Measurements from ENCODE around the gene IGF1R. TPM values are rescaled to one million over a fixed set of nuclear protein-coding genes. Genes with fewer than 3 reads are reported as not detected.

Gene IGF1R
- total RNA-seq, 1 experiment from 2014 or later = 125 TPM

DNA sequence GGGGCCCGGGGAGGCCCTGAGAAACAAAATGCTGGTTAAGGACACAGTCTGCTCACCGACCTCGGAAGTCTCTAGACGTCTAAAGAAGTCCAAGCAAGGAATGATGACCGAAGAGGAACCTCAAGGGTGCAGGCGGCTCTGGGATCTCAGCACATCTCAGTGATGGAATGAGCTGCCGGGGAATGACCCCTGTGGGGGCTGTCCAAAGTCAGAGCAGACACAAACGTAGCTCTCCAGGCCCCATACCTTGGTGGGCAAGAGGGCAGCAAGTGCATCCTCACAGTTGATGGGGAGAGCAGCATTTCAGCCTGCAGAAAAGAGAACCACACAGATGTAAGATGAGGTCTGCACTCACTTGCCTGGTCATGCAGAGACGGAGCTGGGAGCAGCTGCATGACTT lies 129.1 kb downstream of the IGF1R start:
- TF ChIP-seq ZNF396 (CRISPR knock-in tag; IDR thresholded peaks at IDR 0.05; ENCODE audit: borderline replicate concordance) = no peak
- TF ChIP-seq, protein P1, sequence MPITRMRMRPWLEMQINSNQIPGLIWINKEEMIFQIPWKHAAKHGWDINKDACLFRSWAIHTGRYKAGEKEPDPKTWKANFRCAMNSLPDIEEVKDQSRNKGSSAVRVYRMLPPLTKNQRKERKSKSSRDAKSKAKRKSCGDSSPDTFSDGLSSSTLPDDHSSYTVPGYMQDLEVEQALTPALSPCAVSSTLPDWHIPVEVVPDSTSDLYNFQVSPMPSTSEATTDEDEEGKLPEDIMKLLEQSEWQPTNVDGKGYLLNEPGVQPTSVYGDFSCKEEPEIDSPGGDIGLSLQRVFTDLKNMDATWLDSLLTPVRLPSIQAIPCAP (CRISPR knock-in tag; IDR thresholded peaks at IDR 0.05) = no peak
- no peak for TF ChIP-seq ZNF219 (CRISPR knock-in tag; IDR thresholded peaks at IDR 0.05; ENCODE audit: borderline replicate concordance)
- TF ChIP-seq, protein P2, sequence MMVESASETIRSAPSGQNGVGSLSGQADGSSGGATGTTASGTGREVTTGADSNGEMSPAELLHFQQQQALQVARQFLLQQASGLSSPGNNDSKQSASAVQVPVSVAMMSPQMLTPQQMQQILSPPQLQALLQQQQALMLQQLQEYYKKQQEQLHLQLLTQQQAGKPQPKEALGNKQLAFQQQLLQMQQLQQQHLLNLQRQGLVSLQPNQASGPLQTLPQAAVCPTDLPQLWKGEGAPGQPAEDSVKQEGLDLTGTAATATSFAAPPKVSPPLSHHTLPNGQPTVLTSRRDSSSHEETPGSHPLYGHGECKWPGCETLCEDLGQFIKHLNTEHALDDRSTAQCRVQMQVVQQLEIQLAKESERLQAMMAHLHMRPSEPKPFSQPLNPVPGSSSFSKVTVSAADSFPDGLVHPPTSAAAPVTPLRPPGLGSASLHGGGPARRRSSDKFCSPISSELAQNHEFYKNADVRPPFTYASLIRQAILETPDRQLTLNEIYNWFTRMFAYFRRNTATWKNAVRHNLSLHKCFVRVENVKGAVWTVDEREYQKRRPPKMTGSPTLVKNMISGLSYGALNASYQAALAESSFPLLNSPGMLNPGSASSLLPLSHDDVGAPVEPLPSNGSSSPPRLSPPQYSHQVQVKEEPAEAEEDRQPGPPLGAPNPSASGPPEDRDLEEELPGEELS (CRISPR knock-in tag; IDR thresholded peaks at IDR 0.05) = no peak
- TF ChIP-seq, protein P3, sequence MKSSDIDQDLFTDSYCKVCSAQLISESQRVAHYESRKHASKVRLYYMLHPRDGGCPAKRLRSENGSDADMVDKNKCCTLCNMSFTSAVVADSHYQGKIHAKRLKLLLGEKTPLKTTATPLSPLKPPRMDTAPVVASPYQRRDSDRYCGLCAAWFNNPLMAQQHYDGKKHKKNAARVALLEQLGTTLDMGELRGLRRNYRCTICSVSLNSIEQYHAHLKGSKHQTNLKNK (CRISPR knock-in tag; IDR thresholded peaks at IDR 0.05) = no peak
- TF ChIP-seq RELA (CRISPR knock-in tag; IDR thresholded peaks at IDR 0.05; ENCODE audit: borderline replicate concordance) = no peak
- no peak for TF ChIP-seq OVOL2 (CRISPR knock-in tag; IDR thresholded peaks at IDR 0.05; ENCODE audit: borderline replicate concordance)
- TF ChIP-seq, protein P4, sequence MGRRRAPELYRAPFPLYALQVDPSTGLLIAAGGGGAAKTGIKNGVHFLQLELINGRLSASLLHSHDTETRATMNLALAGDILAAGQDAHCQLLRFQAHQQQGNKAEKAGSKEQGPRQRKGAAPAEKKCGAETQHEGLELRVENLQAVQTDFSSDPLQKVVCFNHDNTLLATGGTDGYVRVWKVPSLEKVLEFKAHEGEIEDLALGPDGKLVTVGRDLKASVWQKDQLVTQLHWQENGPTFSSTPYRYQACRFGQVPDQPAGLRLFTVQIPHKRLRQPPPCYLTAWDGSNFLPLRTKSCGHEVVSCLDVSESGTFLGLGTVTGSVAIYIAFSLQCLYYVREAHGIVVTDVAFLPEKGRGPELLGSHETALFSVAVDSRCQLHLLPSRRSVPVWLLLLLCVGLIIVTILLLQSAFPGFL (CRISPR knock-in tag; IDR thresholded peaks at IDR 0.05; ENCODE audit: borderline replicate concordance) = no peak
- TF ChIP-seq, protein P5, sequence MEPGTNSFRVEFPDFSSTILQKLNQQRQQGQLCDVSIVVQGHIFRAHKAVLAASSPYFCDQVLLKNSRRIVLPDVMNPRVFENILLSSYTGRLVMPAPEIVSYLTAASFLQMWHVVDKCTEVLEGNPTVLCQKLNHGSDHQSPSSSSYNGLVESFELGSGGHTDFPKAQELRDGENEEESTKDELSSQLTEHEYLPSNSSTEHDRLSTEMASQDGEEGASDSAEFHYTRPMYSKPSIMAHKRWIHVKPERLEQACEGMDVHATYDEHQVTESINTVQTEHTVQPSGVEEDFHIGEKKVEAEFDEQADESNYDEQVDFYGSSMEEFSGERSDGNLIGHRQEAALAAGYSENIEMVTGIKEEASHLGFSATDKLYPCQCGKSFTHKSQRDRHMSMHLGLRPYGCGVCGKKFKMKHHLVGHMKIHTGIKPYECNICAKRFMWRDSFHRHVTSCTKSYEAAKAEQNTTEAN (CRISPR knock-in tag; IDR thresholded peaks at IDR 0.05) = no peak
- TF ChIP-seq MXD4 (CRISPR knock-in tag; IDR thresholded peaks at IDR 0.05; ENCODE audit: borderline replicate concordance) = no peak
- no peak for TF ChIP-seq NR2C2 (CRISPR knock-in tag; IDR thresholded peaks at IDR 0.05)
- TF ChIP-seq, protein P6, sequence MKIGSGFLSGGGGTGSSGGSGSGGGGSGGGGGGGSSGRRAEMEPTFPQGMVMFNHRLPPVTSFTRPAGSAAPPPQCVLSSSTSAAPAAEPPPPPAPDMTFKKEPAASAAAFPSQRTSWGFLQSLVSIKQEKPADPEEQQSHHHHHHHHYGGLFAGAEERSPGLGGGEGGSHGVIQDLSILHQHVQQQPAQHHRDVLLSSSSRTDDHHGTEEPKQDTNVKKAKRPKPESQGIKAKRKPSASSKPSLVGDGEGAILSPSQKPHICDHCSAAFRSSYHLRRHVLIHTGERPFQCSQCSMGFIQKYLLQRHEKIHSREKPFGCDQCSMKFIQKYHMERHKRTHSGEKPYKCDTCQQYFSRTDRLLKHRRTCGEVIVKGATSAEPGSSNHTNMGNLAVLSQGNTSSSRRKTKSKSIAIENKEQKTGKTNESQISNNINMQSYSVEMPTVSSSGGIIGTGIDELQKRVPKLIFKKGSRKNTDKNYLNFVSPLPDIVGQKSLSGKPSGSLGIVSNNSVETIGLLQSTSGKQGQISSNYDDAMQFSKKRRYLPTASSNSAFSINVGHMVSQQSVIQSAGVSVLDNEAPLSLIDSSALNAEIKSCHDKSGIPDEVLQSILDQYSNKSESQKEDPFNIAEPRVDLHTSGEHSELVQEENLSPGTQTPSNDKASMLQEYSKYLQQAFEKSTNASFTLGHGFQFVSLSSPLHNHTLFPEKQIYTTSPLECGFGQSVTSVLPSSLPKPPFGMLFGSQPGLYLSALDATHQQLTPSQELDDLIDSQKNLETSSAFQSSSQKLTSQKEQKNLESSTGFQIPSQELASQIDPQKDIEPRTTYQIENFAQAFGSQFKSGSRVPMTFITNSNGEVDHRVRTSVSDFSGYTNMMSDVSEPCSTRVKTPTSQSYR (CRISPR knock-in tag; IDR thresholded peaks at IDR 0.05) = no peak
- TF ChIP-seq JUN (CRISPR knock-in tag; IDR thresholded peaks at IDR 0.05) = no peak
- TF ChIP-seq ZNF232 (CRISPR knock-in tag; IDR thresholded peaks at IDR 0.05) = no peak
- no peak for TF ChIP-seq RORB (CRISPR knock-in tag; IDR thresholded peaks at IDR 0.05)
- no peak for TF ChIP-seq EMX1 (CRISPR knock-in tag; IDR thresholded peaks at IDR 0.05)
- TF ChIP-seq ELF4 (CRISPR knock-in tag; IDR thresholded peaks at IDR 0.05; ENCODE audit: low read depth) = no peak
- H3K4me1 Mint-ChIP-seq = peaks cover 66% of the 10 kb centered on the region
- CTCF ChIA-PET = interaction anchor here (2.0 to 2.3 kb wide), 2 partner anchors 74 to 127 kb away, joined by 8 to 15 read pairs; no protein-coding TSS in a partner anchor
- H3K27ac Mint-ChIP-seq = peak overlapping the region; percentile 71
- no peaks in the 10 kb centered on the region; the same call in 1 of the 2 replicates for H3K9me3 Mint-ChIP-seq
- DNase-seq (ENCODE audit: low spot score) (no peak), ATAC-seq (no peak)
- H3K4me3 Mint-ChIP-seq = no peak overlapping the region
- POLR2A ChIA-PET = interaction anchor here (0.5 kb wide), 1 partner anchor 49 kb away, joined by 3 read pairs; no protein-coding TSS in a partner anchor
- H3K36me3 Mint-ChIP-seq = no peaks in the 10 kb centered on the region
- H3K27me3 Mint-ChIP-seq (ENCODE audit: low read depth) = no peaks in the 10 kb centered on the region

Measured in WTC11 (cell line).